Measurements from ENCODE around the gene TTC8.

The TTC8 gene

DNA sequence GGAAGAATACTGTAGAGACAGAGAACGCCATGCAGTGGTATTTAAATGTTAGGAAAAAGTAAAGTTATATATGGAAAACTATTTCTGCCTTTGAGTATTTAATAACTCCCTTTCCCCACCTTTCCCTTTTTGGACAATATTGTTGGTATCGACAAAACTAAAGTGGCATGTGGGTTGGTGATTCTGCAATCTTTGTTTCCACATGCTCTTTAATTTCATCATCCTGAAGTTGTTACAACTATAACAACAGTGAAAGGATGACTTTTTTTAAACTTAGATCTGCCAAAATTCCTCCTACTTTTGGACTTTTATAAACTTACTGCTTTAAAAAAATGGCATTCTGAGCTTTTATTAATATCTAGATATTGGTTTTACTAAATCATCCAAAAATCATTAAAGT lies 25.3 kb downstream of the TTC8 start:
- TF ChIP-seq POLR2AphosphoS5 (IDR thresholded peaks at IDR 0.05; ENCODE audit: low read depth, low read length) (no peak), SIN3A (IDR thresholded peaks at IDR 0.05; ENCODE audit: borderline replicate concordance, insufficient read depth, low read length) (no peak), FOXP2 (optimal IDR thresholded peaks at IDR 0.05; ENCODE audit: borderline replicate concordance, extremely low read depth, extremely low read length, insufficient read depth) (no peak), TAF1 (IDR thresholded peaks at IDR 0.05; ENCODE audit: borderline replicate concordance, insufficient read depth, low read length) (no peak)
- TF ChIP-seq, protein P1, sequence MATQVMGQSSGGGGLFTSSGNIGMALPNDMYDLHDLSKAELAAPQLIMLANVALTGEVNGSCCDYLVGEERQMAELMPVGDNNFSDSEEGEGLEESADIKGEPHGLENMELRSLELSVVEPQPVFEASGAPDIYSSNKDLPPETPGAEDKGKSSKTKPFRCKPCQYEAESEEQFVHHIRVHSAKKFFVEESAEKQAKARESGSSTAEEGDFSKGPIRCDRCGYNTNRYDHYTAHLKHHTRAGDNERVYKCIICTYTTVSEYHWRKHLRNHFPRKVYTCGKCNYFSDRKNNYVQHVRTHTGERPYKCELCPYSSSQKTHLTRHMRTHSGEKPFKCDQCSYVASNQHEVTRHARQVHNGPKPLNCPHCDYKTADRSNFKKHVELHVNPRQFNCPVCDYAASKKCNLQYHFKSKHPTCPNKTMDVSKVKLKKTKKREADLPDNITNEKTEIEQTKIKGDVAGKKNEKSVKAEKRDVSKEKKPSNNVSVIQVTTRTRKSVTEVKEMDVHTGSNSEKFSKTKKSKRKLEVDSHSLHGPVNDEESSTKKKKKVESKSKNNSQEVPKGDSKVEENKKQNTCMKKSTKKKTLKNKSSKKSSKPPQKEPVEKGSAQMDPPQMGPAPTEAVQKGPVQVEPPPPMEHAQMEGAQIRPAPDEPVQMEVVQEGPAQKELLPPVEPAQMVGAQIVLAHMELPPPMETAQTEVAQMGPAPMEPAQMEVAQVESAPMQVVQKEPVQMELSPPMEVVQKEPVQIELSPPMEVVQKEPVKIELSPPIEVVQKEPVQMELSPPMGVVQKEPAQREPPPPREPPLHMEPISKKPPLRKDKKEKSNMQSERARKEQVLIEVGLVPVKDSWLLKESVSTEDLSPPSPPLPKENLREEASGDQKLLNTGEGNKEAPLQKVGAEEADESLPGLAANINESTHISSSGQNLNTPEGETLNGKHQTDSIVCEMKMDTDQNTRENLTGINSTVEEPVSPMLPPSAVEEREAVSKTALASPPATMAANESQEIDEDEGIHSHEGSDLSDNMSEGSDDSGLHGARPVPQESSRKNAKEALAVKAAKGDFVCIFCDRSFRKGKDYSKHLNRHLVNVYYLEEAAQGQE (IDR thresholded peaks at IDR 0.05; ENCODE audit: insufficient read depth in 1 of 2, low read depth in 2 of 2, low read length in 2 of 2) = no peak

DNA sequence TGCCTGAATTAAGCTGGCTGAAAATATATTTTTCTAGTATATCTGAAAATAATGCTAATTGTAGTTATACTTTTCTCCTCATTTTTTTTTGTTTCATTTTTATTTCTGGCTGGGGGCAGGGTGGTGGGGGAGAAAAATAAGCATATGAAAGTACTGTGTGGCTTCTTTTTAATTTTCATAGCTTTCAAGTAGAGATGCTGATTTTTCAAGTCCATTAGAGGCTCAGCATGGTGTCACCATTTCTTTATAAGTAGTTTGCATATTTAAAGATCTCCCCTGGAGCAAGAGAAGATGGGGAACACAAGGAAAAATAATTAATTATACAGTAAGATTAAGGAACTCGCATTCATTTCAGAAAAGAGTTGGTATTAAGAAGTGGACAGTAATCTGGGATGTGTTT lies 27.1 kb downstream of the TTC8 start:
- TF ChIP-seq POLR2AphosphoS5 (IDR thresholded peaks at IDR 0.05; ENCODE audit: low read depth, low read length) (no peak), FOXP2 (optimal IDR thresholded peaks at IDR 0.05; ENCODE audit: borderline replicate concordance, extremely low read depth, extremely low read length, insufficient read depth) (no peak), SIN3A (IDR thresholded peaks at IDR 0.05; ENCODE audit: borderline replicate concordance, insufficient read depth, low read length) (no peak), TAF1 (IDR thresholded peaks at IDR 0.05; ENCODE audit: borderline replicate concordance, insufficient read depth, low read length) (no peak)
- TF ChIP-seq, protein P1 (IDR thresholded peaks at IDR 0.05; ENCODE audit: insufficient read depth in 1 of 2, low read depth in 2 of 2, low read length in 2 of 2) = no peak

DNA sequence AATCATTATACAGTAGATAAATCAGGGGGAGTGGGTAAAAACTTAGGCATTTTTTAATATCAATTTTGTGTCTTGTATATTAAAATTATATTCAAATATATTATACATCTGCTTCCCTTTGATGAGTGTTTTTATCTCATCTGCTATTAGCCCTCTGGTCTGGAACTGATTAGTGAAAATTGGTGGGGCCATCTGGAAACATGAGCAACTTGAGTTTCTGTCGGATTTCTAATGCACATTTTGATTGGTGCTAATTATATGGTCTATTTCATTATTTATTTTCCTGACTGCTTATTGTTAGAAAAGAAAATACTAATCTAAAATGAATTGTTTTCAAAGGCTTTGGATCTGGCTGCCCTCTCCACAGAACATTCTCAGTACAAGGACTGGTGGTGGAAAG lies 28.2 kb downstream of the TTC8 start:
- TF ChIP-seq TAF1 (IDR thresholded peaks at IDR 0.05; ENCODE audit: borderline replicate concordance, insufficient read depth, low read length) = no peak
- TF ChIP-seq SIN3A (IDR thresholded peaks at IDR 0.05; ENCODE audit: borderline replicate concordance, insufficient read depth, low read length) = no peak
- TF ChIP-seq POLR2AphosphoS5 (IDR thresholded peaks at IDR 0.05; ENCODE audit: low read depth, low read length) = no peak
- no peak for TF ChIP-seq FOXP2 (optimal IDR thresholded peaks at IDR 0.05; ENCODE audit: borderline replicate concordance, extremely low read depth, extremely low read length, insufficient read depth)
- TF ChIP-seq, protein P1 (IDR thresholded peaks at IDR 0.05; ENCODE audit: insufficient read depth in 1 of 2, low read depth in 2 of 2, low read length in 2 of 2) = no peak

DNA sequence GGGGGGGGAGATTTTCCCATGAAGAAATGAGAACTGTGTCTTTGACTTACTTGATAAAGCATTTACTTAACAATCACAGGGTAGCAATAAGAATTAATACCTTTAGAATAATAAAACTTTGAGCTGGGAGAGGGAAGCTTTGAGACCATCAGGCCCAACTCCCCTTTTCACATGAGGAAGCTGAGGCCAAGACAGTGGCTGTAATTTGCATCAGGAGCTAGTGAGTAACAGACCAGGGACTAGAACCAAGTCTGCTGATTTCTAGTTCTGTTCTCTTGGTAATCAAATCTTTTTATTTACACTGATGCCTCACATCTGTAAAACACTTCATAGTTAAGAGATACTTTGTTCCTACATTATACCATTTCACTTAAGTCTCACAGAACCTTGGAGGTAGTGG lies 28.7 kb downstream of the TTC8 start:
- TF ChIP-seq, protein P1 (IDR thresholded peaks at IDR 0.05; ENCODE audit: insufficient read depth in 1 of 2, low read depth in 2 of 2, low read length in 2 of 2) = no peak
- TF ChIP-seq SIN3A (IDR thresholded peaks at IDR 0.05; ENCODE audit: borderline replicate concordance, insufficient read depth, low read length) (no peak), FOXP2 (optimal IDR thresholded peaks at IDR 0.05; ENCODE audit: borderline replicate concordance, extremely low read depth, extremely low read length, insufficient read depth) (no peak), POLR2AphosphoS5 (IDR thresholded peaks at IDR 0.05; ENCODE audit: low read depth, low read length) (no peak), TAF1 (IDR thresholded peaks at IDR 0.05; ENCODE audit: borderline replicate concordance, insufficient read depth, low read length) (no peak)

All from PFSK-1 (cell line).